Right atrium auricular region (tissue), 2 donors: ENCODE measurements around the gene PGM2L1. TPM values are rescaled to one million over a fixed set of nuclear protein-coding genes. Genes with fewer than 3 reads are reported as not detected.
A peak's percentile ranks its signal among the peaks of the same experiment; 100 is the strongest.

Experiments used
- DNase-seq: peaks from one replicate; pipeline ENCODE4 v3.0.0-alpha.2; 2019; ENCODE audit warnings: low spot score
- H3K27ac ChIP-seq, 2 donors: fragments of 200-600 bp; sonication (generic); 1 replicate in 1 of 2; 2 replicates in 1 of 2; pipeline ENCODE4 v1.5.1; 2016 to 2019
- H3K27me3 ChIP-seq, 2 donors: fragments of 200-600 bp; sonication (generic); one replicate each; pipeline versions ENCODE4 v1.5.1 to v1.6.0; 2017 to 2019
- H3K36me3 ChIP-seq: fragments of 200-600 bp; sonication (generic); one replicate; pipeline ENCODE4 v1.5.1; 2016
- H3K4me1 ChIP-seq, 2 donors: fragments of 200-600 bp; sonication (generic); one replicate each; pipeline versions ENCODE4 v1.5.1 to v1.6.0; 2017 to 2019
- H3K4me3 ChIP-seq, 2 donors: fragments of 200-600 bp; sonication (generic); 1 replicate in 1 of 2; 2 replicates in 1 of 2; pipeline ENCODE4 v1.5.1; 2017 to 2019; ENCODE audit warnings: mild to moderate bottlenecking in 1 of 2, moderate library complexity in 1 of 2
- H3K9me3 ChIP-seq, 2 donors: fragments of 200-600 bp; sonication (generic); one replicate each; pipeline ENCODE4 v1.5.1; 2019
- total RNA-seq, 2 donors: library from RNA; depleted of rRNA; stranded (reverse); fragments of >200 nt; gene quantifications; one replicate each; pipeline ENCODE4 v1.1.0, GENCODE V29; 2016
- TF ChIP-seq, protein P1 (sequence below), 2 donors: fragments of 200-600 bp; sonication (generic); IDR thresholded peaks; one replicate each; pipeline ENCODE4 v1.5.1; 2019; ENCODE audit warnings: antibody characterized with exemption in 2 of 2

PGM2L1 gene
- total RNA-seq, 2 donors from 2014 or later: 2.3 to 3.4 TPM

GRCh38 chr11:74316772-74317505 is 81.3 kb downstream of the PGM2L1 start:
- Histone ChIP-seq H3K36me3 (no peaks in the 10 kb centered on the region), H3K4me1 (peaks cover 0 to 8% of the 10 kb centered on the region in 2 donors), H3K4me3 (no peak overlapping the region), H3K27me3 (no peaks in the 10 kb centered on the region), H3K9me3 (peaks cover 0 to 17% of the 10 kb centered on the region in 2 donors), H3K27ac (no peak overlapping the region)
- TF ChIP-seq, protein P1, sequence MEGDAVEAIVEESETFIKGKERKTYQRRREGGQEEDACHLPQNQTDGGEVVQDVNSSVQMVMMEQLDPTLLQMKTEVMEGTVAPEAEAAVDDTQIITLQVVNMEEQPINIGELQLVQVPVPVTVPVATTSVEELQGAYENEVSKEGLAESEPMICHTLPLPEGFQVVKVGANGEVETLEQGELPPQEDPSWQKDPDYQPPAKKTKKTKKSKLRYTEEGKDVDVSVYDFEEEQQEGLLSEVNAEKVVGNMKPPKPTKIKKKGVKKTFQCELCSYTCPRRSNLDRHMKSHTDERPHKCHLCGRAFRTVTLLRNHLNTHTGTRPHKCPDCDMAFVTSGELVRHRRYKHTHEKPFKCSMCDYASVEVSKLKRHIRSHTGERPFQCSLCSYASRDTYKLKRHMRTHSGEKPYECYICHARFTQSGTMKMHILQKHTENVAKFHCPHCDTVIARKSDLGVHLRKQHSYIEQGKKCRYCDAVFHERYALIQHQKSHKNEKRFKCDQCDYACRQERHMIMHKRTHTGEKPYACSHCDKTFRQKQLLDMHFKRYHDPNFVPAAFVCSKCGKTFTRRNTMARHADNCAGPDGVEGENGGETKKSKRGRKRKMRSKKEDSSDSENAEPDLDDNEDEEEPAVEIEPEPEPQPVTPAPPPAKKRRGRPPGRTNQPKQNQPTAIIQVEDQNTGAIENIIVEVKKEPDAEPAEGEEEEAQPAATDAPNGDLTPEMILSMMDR (IDR thresholded peaks at IDR 0.05): no peak
- DNase-seq: no peak

DNA sequence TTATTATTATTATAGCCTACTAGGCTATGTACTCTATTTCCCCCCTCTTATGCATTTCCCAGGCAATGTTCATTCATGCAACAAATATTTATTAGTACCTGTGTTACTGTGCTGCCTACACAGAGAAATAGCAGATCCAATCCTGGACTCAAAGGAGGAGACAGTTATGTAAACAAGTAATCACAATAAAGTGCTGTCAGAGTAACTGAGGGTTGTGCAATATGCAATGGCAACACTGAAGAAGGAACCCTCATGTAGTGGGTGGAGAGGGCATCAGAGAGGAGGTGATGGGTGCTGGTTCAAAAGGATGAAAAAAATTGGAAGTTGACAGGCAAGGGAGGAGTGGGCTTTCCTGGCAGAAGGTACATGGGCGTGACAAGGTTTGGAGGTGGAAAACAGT is 85.9 kb downstream of the PGM2L1 start:
- no peak for DNase-seq
- TF ChIP-seq, protein P1 (IDR thresholded peaks at IDR 0.05): no peak
- Histone ChIP-seq H3K27ac (no peak overlapping the region), H3K27me3 (no peaks in the 10 kb centered on the region), H3K4me1 (peaks cover 0 to 15% of the 10 kb centered on the region in 2 donors), H3K9me3 (peaks cover 0 to 14% of the 10 kb centered on the region in 2 donors), H3K36me3 (no peaks in the 10 kb centered on the region), H3K4me3 (no peak overlapping the region)

GRCh38 chr11:74311352-74311926 is 86.8 kb downstream of the PGM2L1 start, which contains the start of gene P4HA3:
Gene P4HA3, minus strand, starts transcription at chr11:74311640. Its CDS starts 29 bp downstream, at chr11:74311611.
- TF ChIP-seq, protein P1 (IDR thresholded peaks at IDR 0.05): peak in 1 of 2 donors; percentile 29
- Histone ChIP-seq H3K9me3 (peaks cover 0 to 6% of the 10 kb centered on the region in 2 donors), H3K4me1 (peaks cover 0 to 15% of the 10 kb centered on the region in 2 donors), H3K4me3 (peak within 1 kb of the TSS; percentile 42 to 54), H3K27ac (no peak within 1 kb of the TSS), H3K27me3 (no peaks in the 10 kb centered on the region), H3K36me3 (no peaks in the 10 kb centered on the region)
- DNase-seq: no peak

- peaks cover 0 to 4% of the 10 kb centered on the region in 2 donors for H3K9me3 ChIP-seq
- H3K27ac ChIP-seq: no peak overlapping the region
- no peaks in the 10 kb centered on the region for H3K36me3 ChIP-seq
- no peaks in the 10 kb centered on the region for H3K27me3 ChIP-seq
- no peak for DNase-seq
- H3K4me3 ChIP-seq: peak overlapping the region in 1 of 2 donors; percentile 54
- TF ChIP-seq, protein P1 (IDR thresholded peaks at IDR 0.05): no peak
- peaks cover 0 to 15% of the 10 kb centered on the region in 2 donors for H3K4me1 ChIP-seq
These were observed 87.4 kb downstream of the PGM2L1 start for GRCh38 chr11:74310857-74311256.

DNA sequence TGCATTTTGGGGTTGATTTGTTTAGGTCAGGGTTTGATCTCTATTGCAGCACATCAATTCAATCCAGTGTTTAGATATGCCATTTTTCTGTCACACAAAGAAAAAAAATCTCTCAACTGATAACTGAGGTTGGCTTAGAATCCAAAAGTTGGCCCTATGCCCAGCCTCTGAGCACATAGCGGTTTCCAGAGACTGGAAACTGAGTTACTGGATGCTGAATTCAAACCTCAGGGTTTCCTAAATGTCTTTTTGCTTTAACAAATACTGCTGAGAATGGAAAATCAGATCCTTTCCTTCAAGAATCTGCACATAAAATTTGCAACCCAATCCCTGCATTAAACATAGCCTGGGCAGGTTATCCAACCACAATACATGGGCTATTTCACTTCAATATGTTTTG is 90.8 kb downstream of the PGM2L1 start:
- no peak for DNase-seq
- no peaks in the 10 kb centered on the region for H3K9me3 ChIP-seq
- H3K27ac ChIP-seq: no peak overlapping the region
- TF ChIP-seq, protein P1 (IDR thresholded peaks at IDR 0.05): no peak
- no peaks in the 10 kb centered on the region for H3K27me3 ChIP-seq
- no peak overlapping the region for H3K4me3 ChIP-seq
- no peaks in the 10 kb centered on the region for H3K36me3 ChIP-seq
- peaks cover 0 to 15% of the 10 kb centered on the region in 2 donors for H3K4me1 ChIP-seq
